GM10248 (cell line): Measurements from ENCODE around the gene EFCAB9.
A peak's percentile ranks its signal among the peaks of the same experiment; 100 is the strongest.

Source experiments
- CTCF ChIA-PET: fragments of 300-600 bp; sonication (Branson Sonifier 250); formaldehyde crosslinking; extraction: SDS; loops from one replicate; lab custom pipeline; 2021; ENCODE audit warnings: antibody characterized with exemption; lab: Yijun Ruan, JAX
- POLR2A ChIA-PET: fragments of 350-650 bp; sonication (Branson Sonifier 250); formaldehyde crosslinking; extraction: SDS; loops from one replicate; lab custom pipeline; 2020; ENCODE audit warnings: antibody characterized with exemption; lab: Yijun Ruan, JAX
- DNase-seq: peaks from one replicate; pipeline ENCODE4 v3.0.0; 2012; ENCODE audit errors: extremely low spot score
- CTCF ChIP-seq: IDR thresholded peaks from 2 replicates; pipeline ENCODE4 v1.5.1; 2012; ENCODE audit warnings: mild to moderate bottlenecking, low read depth; ENCODE audit errors: extremely low read depth, missing control alignments, control extremely low read depth

The EFCAB9 gene

GRCh38 chr5:172178301-172178987, 15.5 kb upstream of the EFCAB9 start:
- TF ChIP-seq CTCF: no peak
- ChIA-PET CTCF (interaction anchor here (1.0 to 2.0 kb wide), 3 partner anchors 8 to 115 kb away, joined by 4 to 14 read pairs (median 6); partner anchors contain the start of gene STK10), POLR2A (interaction anchor here (1.6 kb wide), 1 partner anchor 9 kb away, joined by 4 read pairs; the partner anchor contains the start of gene STK10)
- DNase-seq: no peak

- ChIA-PET CTCF (interaction anchor here (1.0 to 21.5 kb wide), 6 partner anchors 8 to 114 kb away, joined by 3 to 175 read pairs (median 5); partner anchors contain the start of gene STK10), POLR2A (interaction anchor here (1.6 kb wide), 1 partner anchor 9 kb away, joined by 4 read pairs; the partner anchor contains the start of gene STK10)
- DNase-seq: peak; percentile 61
- TF ChIP-seq CTCF: no peak
These were observed 14.7 kb upstream of the EFCAB9 start for GRCh38 chr5:172178991-172179989.

- ChIA-PET POLR2A (no interaction called here), CTCF (interaction anchor here (0.8 to 21.5 kb wide), 3 partner anchors 9 to 102 kb away, joined by 3 to 175 read pairs (median 4); no protein-coding TSS in a partner anchor)
- TF ChIP-seq CTCF: no peak
- no peak for DNase-seq
These were observed 13.0 kb upstream of the EFCAB9 start for GRCh38 chr5:172180936-172181335.

GRCh38 chr5:172182291-172182690, 11.7 kb upstream of the EFCAB9 start:
- ChIA-PET CTCF (interaction anchor here (1.0 to 21.5 kb wide), 4 partner anchors 13 to 110 kb away, joined by 3 to 175 read pairs (median 3); no protein-coding TSS in a partner anchor), POLR2A (interaction anchor here (0.6 kb wide), 1 partner anchor 8 kb away, joined by 3 read pairs; no protein-coding TSS in a partner anchor)
- no peak for DNase-seq
- no peak for TF ChIP-seq CTCF

GRCh38 chr5:172183881-172184280, 10.1 kb upstream of the EFCAB9 start:
- POLR2A ChIA-PET: interaction anchor here (1.0 kb wide), 1 partner anchor 11 kb away, joined by 4 read pairs; no protein-coding TSS in a partner anchor
- no peak for TF ChIP-seq CTCF
- CTCF ChIA-PET: interaction anchor here (1.5 to 21.5 kb wide), 4 partner anchors 9 to 109 kb away, joined by 3 to 175 read pairs (median 7); no protein-coding TSS in a partner anchor
- DNase-seq: no peak
